HG02763 (cell line): ENCODE data around the gene BZW1.

Experiments used
- ATAC-seq: cut with Tn5 transposase; IDR thresholded peaks from one replicate; pipeline ENCODE4 v1.9.1; 2021; ENCODE audit warnings: mild to moderate bottlenecking, moderate library complexity; ENCODE audit not compliant: unreplicated experiment

BZW1 gene

GRCh38 chr2:200811333-200812121, at the start of gene BZW1:
Gene BZW1 (plus strand): TSS chr2:200811910. CDS start chr2:200813218, 1,308 bp downstream.
- peak; percentile 78 for ATAC-seq

- ATAC-seq: no peak
These were observed 49.6 kb upstream of the BZW1 start for GRCh38 chr2:200762127-200762526.

- ATAC-seq: no peak
These were observed 48.3 kb upstream of the BZW1 start for GRCh38 chr2:200763422-200763821.

- ATAC-seq: no peak
These were observed 46.4 kb upstream of the BZW1 start for GRCh38 chr2:200765139-200765951.

GRCh38 chr2:200765995-200766660, 45.6 kb upstream of the BZW1 start:
- ATAC-seq: no peak

- ATAC-seq: no peak
These were observed 44.4 kb upstream of the BZW1 start for GRCh38 chr2:200767111-200767885.

GRCh38 chr2:200770847-200771246, 40.9 kb upstream of the BZW1 start:
- ATAC-seq: no peak

GRCh38 chr2:200772620-200773019, 39.1 kb upstream of the BZW1 start:
- no peak for ATAC-seq

GRCh38 chr2:200773083-200773482, 38.6 kb upstream of the BZW1 start:
- ATAC-seq: no peak

- no peak for ATAC-seq
These were observed 36.8 kb upstream of the BZW1 start for GRCh38 chr2:200774920-200775319.

- ATAC-seq: no peak
These were observed 34.4 kb upstream of the BZW1 start for GRCh38 chr2:200777275-200777674.

GRCh38 chr2:200778038-200778437, 33.7 kb upstream of the BZW1 start:
- ATAC-seq: no peak

GRCh38 chr2:200779214-200779613, 32.5 kb upstream of the BZW1 start:
- no peak for ATAC-seq

- no peak for ATAC-seq
These were observed 30.1 kb upstream of the BZW1 start for GRCh38 chr2:200781616-200782015.

- no peak for ATAC-seq
These were observed 29.5 kb upstream of the BZW1 start for GRCh38 chr2:200782251-200782650.

- ATAC-seq: no peak
These were observed 27.5 kb upstream of the BZW1 start for GRCh38 chr2:200784215-200784614.

GRCh38 chr2:200786423-200786822, 25.3 kb upstream of the BZW1 start:
- ATAC-seq: no peak

GRCh38 chr2:200786826-200787225, 24.9 kb upstream of the BZW1 start:
- no peak for ATAC-seq

- ATAC-seq: no peak
These were observed 24.2 kb upstream of the BZW1 start for GRCh38 chr2:200787351-200788120.

GRCh38 chr2:200788121-200788718, 23.5 kb upstream of the BZW1 start:
- no peak for ATAC-seq
